ENCODE measurements around the gene ACTL7B.
"Not testable (repeated sequence)": the region's sequence is repeated elsewhere in the genome, so short reads cannot be mapped to it uniquely, and the experiment has no call there.

The ACTL7B gene, protein sequence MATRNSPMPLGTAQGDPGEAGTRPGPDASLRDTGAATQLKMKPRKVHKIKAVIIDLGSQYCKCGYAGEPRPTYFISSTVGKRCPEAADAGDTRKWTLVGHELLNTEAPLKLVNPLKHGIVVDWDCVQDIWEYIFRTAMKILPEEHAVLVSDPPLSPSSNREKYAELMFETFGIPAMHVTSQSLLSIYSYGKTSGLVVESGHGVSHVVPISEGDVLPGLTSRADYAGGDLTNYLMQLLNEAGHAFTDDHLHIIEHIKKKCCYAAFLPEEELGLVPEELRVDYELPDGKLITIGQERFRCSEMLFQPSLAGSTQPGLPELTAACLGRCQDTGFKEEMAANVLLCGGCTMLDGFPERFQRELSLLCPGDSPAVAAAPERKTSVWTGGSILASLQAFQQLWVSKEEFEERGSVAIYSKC

DNA sequence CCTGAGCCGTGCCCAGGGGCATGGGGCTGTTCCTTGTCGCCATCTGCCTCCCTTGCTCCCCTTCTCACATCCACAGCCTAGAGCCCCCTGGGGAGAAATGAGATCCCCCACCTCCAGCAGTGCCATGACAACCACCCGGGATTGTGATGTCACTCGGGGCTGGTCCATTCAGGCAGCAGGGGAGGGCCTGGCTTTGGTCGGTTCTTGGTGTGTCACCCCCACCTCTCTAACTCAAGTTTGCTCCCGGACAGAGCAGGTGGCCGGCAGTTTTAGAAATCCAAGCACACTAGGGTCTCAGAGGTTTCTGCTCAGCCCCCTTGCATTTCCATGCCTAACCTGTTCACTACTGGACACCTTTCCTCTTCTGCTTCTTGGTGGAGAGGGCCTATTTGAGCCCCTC is at the start of gene ACTL7B:
Gene ACTL7B, minus strand, starts transcription at position 99 of the 400 bp plus-strand sequence. Its CDS starts 56 bp downstream, at position 43.
- no peak within 1 kb of the TSS for H3K4me3 ChIP-seq (ENCODE audit: control insufficient read depth, low read depth, low read length)
- TF ChIP-seq CTCF (IDR thresholded peaks at IDR 0.05; ENCODE audit: control insufficient read depth, insufficient read depth, low read depth, low read length, missing control alignments) = no peak
- DNase-seq (ENCODE audit: low read depth) = no peak

GRCh38 chr9:108905494-108905893 is 49.7 kb upstream of the ACTL7B start:
- H3K4me3 ChIP-seq (ENCODE audit: control insufficient read depth, low read depth, low read length) = no peak overlapping the region
- DNase-seq (ENCODE audit: low read depth) = no peak
- TF ChIP-seq CTCF (IDR thresholded peaks at IDR 0.05; ENCODE audit: control insufficient read depth, insufficient read depth, low read depth, low read length, missing control alignments) = no peak

GRCh38 chr9:108904161-108904560 is 48.4 kb upstream of the ACTL7B start:
- no peak for DNase-seq (ENCODE audit: low read depth)
- H3K4me3 ChIP-seq (ENCODE audit: control insufficient read depth, low read depth, low read length) = no peak overlapping the region
- no peak for TF ChIP-seq CTCF (IDR thresholded peaks at IDR 0.05; ENCODE audit: control insufficient read depth, insufficient read depth, low read depth, low read length, missing control alignments)

DNA sequence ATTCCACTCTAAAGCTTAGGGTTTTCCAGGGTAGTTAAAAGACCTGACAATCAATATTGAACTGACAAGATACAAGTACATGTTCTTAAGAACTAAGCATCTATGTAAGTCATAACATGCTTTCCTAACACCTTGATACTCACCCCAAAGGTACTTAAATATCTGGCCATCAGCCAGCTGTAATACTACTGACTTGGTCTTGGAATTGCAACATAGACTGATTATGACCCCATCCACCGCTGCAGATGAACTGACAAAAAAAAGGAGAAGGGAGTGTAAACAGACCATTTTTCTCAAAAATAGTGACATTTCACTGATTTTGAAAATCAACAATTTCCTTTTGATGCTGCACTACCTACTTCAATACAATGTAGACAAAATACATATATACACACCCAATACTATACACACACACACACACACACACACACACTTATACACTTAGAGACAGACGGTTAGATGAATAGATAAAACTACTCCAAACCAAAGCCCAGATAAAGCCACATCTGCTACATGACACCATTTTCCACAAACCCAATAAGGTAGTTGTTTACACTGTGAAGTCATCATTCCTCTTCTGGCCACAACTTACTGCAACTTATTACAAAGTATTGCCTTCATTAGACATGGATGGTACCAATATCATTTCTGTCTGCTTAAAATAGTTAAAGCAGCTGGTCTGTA is 47.8 kb upstream of the ACTL7B start:
- no peak for TF ChIP-seq CTCF (IDR thresholded peaks at IDR 0.05; ENCODE audit: control insufficient read depth, insufficient read depth, low read depth, low read length, missing control alignments)
- DNase-seq (ENCODE audit: low read depth) = no peak

DNA sequence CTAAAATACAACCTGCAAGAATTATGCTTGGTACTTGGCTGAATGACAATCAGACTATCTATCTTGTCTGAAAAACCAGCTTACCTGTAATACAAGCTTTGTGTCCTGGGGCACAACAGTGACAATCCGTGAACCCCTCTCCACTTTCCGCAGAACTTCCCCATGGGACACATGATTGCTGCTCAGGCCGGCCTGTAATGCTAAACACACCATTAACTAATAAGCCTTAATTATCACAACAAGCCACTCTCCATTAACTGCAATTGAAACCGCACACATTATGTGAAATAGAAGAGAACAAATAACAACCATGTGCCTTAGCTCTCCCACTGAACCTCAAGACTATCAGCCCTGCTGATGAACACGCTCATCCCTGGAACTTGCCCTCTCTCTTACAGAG is 44.4 kb upstream of the ACTL7B start:
- DNase-seq (ENCODE audit: low read depth) = no peak
- H3K4me3 ChIP-seq (ENCODE audit: control insufficient read depth, low read depth, low read length) = no peak overlapping the region
- TF ChIP-seq CTCF (IDR thresholded peaks at IDR 0.05; ENCODE audit: control insufficient read depth, insufficient read depth, low read depth, low read length, missing control alignments) = no peak

More for the DNA sequence above, 47.8 kb upstream of the ACTL7B start:
- H3K4me3 ChIP-seq (ENCODE audit: control insufficient read depth, low read depth, low read length) = no peak overlapping the region

- not testable (repeated sequence) for H3K4me3 ChIP-seq (ENCODE audit: control insufficient read depth, low read depth, low read length); DNase-seq (ENCODE audit: low read depth)
These were observed 43.4 kb upstream of the ACTL7B start for GRCh38 chr9:108899023-108899695.
